ENCODE results near the gene SLC35F1.

Gene SLC35F1

GRCh38 chr6:118177720-118178119 is 270.7 kb downstream of the SLC35F1 start:
- peaks cover 6% of the 10 kb centered on the region for H3K27me3 ChIP-seq (ENCODE audit: insufficient read depth, low read length, poor library complexity)
- H3K36me3 ChIP-seq (ENCODE audit: insufficient read depth, low read length), result no peaks in the 10 kb centered on the region
- no peak overlapping the region for H3K27ac ChIP-seq (ENCODE audit: low read length)
- H3K79me2 ChIP-seq (ENCODE audit: insufficient read depth, low read length), result no peaks in the 10 kb centered on the region
- H3K9ac ChIP-seq (ENCODE audit: low read depth, low read length), result no peak overlapping the region
- H4K20me1 ChIP-seq (ENCODE audit: insufficient read depth, low read length), result no peaks in the 10 kb centered on the region
- no peak for TF ChIP-seq CTCF (IDR thresholded peaks at IDR 0.05; ENCODE audit: borderline replicate concordance, extremely low read depth, low read length, poor library complexity, severe bottlenecking)
- TF ChIP-seq EZH2 (IDR thresholded peaks at IDR 0.05; ENCODE audit: borderline replicate concordance, low read depth, low read length, severe bottlenecking), result no peak
- DNase-seq (no peak), ATAC-seq (ENCODE audit: insufficient read depth, low read depth) (no peak)
- H3K9me3 ChIP-seq (ENCODE audit: insufficient read depth, low read length, severe bottlenecking), result no peaks in the 10 kb centered on the region
- no peak overlapping the region for H2AFZ ChIP-seq (ENCODE audit: low read depth, low read length)
- no peak overlapping the region for H3K4me3 ChIP-seq (ENCODE audit: low read depth in 1 of 2, low read length in 2 of 2)
- no peaks in the 10 kb centered on the region for H3K4me1 ChIP-seq (ENCODE audit: insufficient read depth, low read length)
- no peak overlapping the region for H3K4me2 ChIP-seq (ENCODE audit: insufficient read depth, low read length)

- no peaks in the 10 kb centered on the region for H3K36me3 ChIP-seq (ENCODE audit: insufficient read depth, low read length)
- no peak overlapping the region for H2AFZ ChIP-seq (ENCODE audit: low read depth, low read length)
- H3K9ac ChIP-seq (ENCODE audit: low read depth, low read length), result no peak overlapping the region
- no peak for ATAC-seq (ENCODE audit: insufficient read depth, low read depth)
- no peaks in the 10 kb centered on the region for H4K20me1 ChIP-seq (ENCODE audit: insufficient read depth, low read length)
- H3K4me2 ChIP-seq (ENCODE audit: insufficient read depth, low read length), result no peak overlapping the region
- no peaks in the 10 kb centered on the region for H3K9me3 ChIP-seq (ENCODE audit: insufficient read depth, low read length, severe bottlenecking)
- no peak overlapping the region for H3K4me3 ChIP-seq (ENCODE audit: low read depth in 1 of 2, low read length in 2 of 2)
- no peak overlapping the region for H3K27ac ChIP-seq (ENCODE audit: low read length)
- no peaks in the 10 kb centered on the region for H3K4me1 ChIP-seq (ENCODE audit: insufficient read depth, low read length)
- H3K27me3 ChIP-seq (ENCODE audit: insufficient read depth, low read length, poor library complexity), result peaks cover 6% of the 10 kb centered on the region
- no peaks in the 10 kb centered on the region for H3K79me2 ChIP-seq (ENCODE audit: insufficient read depth, low read length)
- no peak for DNase-seq
- TF ChIP-seq EZH2 (IDR thresholded peaks at IDR 0.05; ENCODE audit: borderline replicate concordance, low read depth, low read length, severe bottlenecking) (no peak), CTCF (IDR thresholded peaks at IDR 0.05; ENCODE audit: borderline replicate concordance, extremely low read depth, low read length, poor library complexity, severe bottlenecking) (no peak)
Observed at GRCh38 chr6:118179048-118179447, 272.0 kb downstream of the SLC35F1 start.

- ATAC-seq (ENCODE audit: insufficient read depth, low read depth) (no peak), DNase-seq (no peak)
- Histone ChIP-seq H3K4me2 (ENCODE audit: insufficient read depth, low read length) (no peak overlapping the region), H3K9ac (ENCODE audit: low read depth, low read length) (no peak overlapping the region), H3K36me3 (ENCODE audit: insufficient read depth, low read length) (no peaks in the 10 kb centered on the region), H3K27me3 (ENCODE audit: insufficient read depth, low read length, poor library complexity) (peaks cover 4% of the 10 kb centered on the region), H2AFZ (ENCODE audit: low read depth, low read length) (no peak overlapping the region), H3K4me3 (ENCODE audit: low read depth in 1 of 2, low read length in 2 of 2) (no peak overlapping the region), H3K4me1 (ENCODE audit: insufficient read depth, low read length) (no peaks in the 10 kb centered on the region), H4K20me1 (ENCODE audit: insufficient read depth, low read length) (no peaks in the 10 kb centered on the region), H3K9me3 (ENCODE audit: insufficient read depth, low read length, severe bottlenecking) (no peaks in the 10 kb centered on the region), H3K79me2 (ENCODE audit: insufficient read depth, low read length) (no peaks in the 10 kb centered on the region), H3K27ac (ENCODE audit: low read length) (no peak overlapping the region)
- TF ChIP-seq EZH2 (IDR thresholded peaks at IDR 0.05; ENCODE audit: borderline replicate concordance, low read depth, low read length, severe bottlenecking) (no peak), CTCF (IDR thresholded peaks at IDR 0.05; ENCODE audit: borderline replicate concordance, extremely low read depth, low read length, poor library complexity, severe bottlenecking) (no peak)
Observed at GRCh38 chr6:118186672-118187567, 279.9 kb downstream of the SLC35F1 start.
